Hepatocyte (in vitro differentiated cells): ENCODE results near the gene KRTAP27-1. TPM values are rescaled to one million over a fixed set of nuclear protein-coding genes. Genes with fewer than 3 reads are reported as not detected.

ENCODE experiments used
- DNase-seq: peaks from one replicate; pipeline ENCODE4 v3.0.0-alpha.2; 2016; ENCODE audit warnings: low spot score
- H2AFZ ChIP-seq: fragments of 200-600 bp; sonication (generic); 2 replicates; pipeline ENCODE4 v1.6.0; 2016; ENCODE audit warnings: antibody characterized with exemption, mild to moderate bottlenecking
- H3K27ac ChIP-seq: fragments of 200-600 bp; sonication (generic); 2 replicates; pipeline ENCODE4 v1.5.1; 2016; ENCODE audit warnings: mild to moderate bottlenecking
- H3K27me3 ChIP-seq: fragments of 200-600 bp; sonication (generic); 2 replicates; pipeline ENCODE4 v1.6.1; 2016
- H3K36me3 ChIP-seq: fragments of 200-600 bp; sonication (generic); replicated peaks from 2 replicates; pipeline ENCODE4 v1.5.1; 2016; ENCODE audit warnings: low read depth; ENCODE audit not compliant: insufficient read depth
- H3K4me1 ChIP-seq: fragments of 200-600 bp; sonication (generic); 2 replicates; pipeline ENCODE4 v1.5.1; 2016; ENCODE audit warnings: mild to moderate bottlenecking, moderate library complexity; ENCODE audit not compliant: insufficient read depth
- H3K4me2 ChIP-seq: fragments of 200-600 bp; sonication (generic); 2 replicates; pipeline ENCODE4 v1.6.0; 2016
- H3K4me3 ChIP-seq: fragments of 200-600 bp; sonication (generic); 2 replicates; pipeline ENCODE4 v1.5.1; 2016; ENCODE audit warnings: mild to moderate bottlenecking
- H3K79me2 ChIP-seq: fragments of 200-600 bp; sonication (generic); 2 replicates; pipeline ENCODE4 v1.6.0; 2017; ENCODE audit warnings: mild to moderate bottlenecking
- H3K9me2 ChIP-seq: fragments of 200-600 bp; sonication (generic); replicated peaks from 2 replicates; pipeline ENCODE4 v1.6.0; 2017; ENCODE audit warnings: mild to moderate bottlenecking; ENCODE audit not compliant: insufficient read depth
- H3K9me3 ChIP-seq: fragments of 200-600 bp; sonication (generic); 2 replicates; pipeline ENCODE4 v1.5.1; 2016; ENCODE audit warnings: low read depth, mild to moderate bottlenecking
- H4K20me1 ChIP-seq: fragments of 200-600 bp; sonication (generic); 2 replicates; pipeline ENCODE4 v1.6.0; 2016; ENCODE audit warnings: mild to moderate bottlenecking; ENCODE audit not compliant: insufficient read depth, poor library complexity, severe bottlenecking
- CTCF ChIP-seq: fragments of 200-600 bp; sonication (generic); IDR thresholded peaks from 2 replicates; pipeline ENCODE4 v1.5.1; 2016; ENCODE audit warnings: antibody characterized with exemption, mild to moderate bottlenecking; ENCODE audit not compliant: poor library complexity
- EZH2phosphoT487 ChIP-seq: fragments of 200-600 bp; sonication (generic); IDR thresholded peaks from one replicate; pipeline ENCODE4 v1.6.1; 2018; ENCODE audit warnings: antibody characterized with exemption, mild to moderate bottlenecking, low read depth, moderate library complexity; ENCODE audit not compliant: unreplicated experiment, severe bottlenecking
- WGBS: methylation state at CpG from one replicate; pipeline ENCODE4 v1.1.6; 2016; ENCODE audit warnings: low lambda C conversion rate; ENCODE audit errors: missing lambda C conversion rate; 5-methylcytosine and 5-hydroxymethylcytosine counted together
- microRNA-seq: library from miRNA; unstranded; fragments of <30 nt; microRNA quantifications from one replicate; pipeline ENCODE4, GENCODE V29; 2017
- polyA plus RNA-seq: library from polyadenylated mRNA; unstranded; fragments of >200 nt; fragmentation: Nextera tagmentation; extraction: Ambion mirVana; gene quantifications from 2 replicates; pipeline ENCODE4 v1.2.1, GENCODE V29; 2016
- small RNA-seq: library from RNA; depleted of rRNA; stranded (forward); fragments of <200 nt; gene quantifications from one replicate; pipeline ENCODE3, GENCODE V24; 2014
- total RNA-seq: library from RNA; depleted of rRNA; stranded (reverse); fragments of >200 nt; gene quantifications from 2 replicates; pipeline ENCODE4 v1.2.3, GENCODE V29; 2014

The KRTAP27-1 gene
- total and polyA plus RNA-seq, 2 experiments from 2014 or later = not detected

- no peaks in the 10 kb centered on the region for H3K9me3 ChIP-seq
These were observed 48.3 kb downstream of the KRTAP27-1 start, which contains the start of gene KRTAP25-1 for GRCh38 chr21:30289215-30289614. TSS of gene KRTAP25-1 (minus strand) at chr21:30289514. CDS start at chr21:30289490, 24 bp downstream.

More at GRCh38 chr21:30289215-30289614, 48.3 kb downstream of the KRTAP27-1 start, which contains the start of gene KRTAP25-1:
- Histone ChIP-seq H3K79me2 (no peaks in the 10 kb centered on the region), H3K4me1 (no peaks in the 10 kb centered on the region), H2AFZ (no peak within 1 kb of the TSS), H3K9me2 (no peaks in the 10 kb centered on the region), H3K4me2 (no peak within 1 kb of the TSS), H3K27ac (no peak within 1 kb of the TSS), H3K36me3 (no peaks in the 10 kb centered on the region), H4K20me1 (no peaks in the 10 kb centered on the region), H3K4me3 (no peak within 1 kb of the TSS), H3K27me3 (no peaks in the 10 kb centered on the region)
- 98% methylated on average over 2 of the region's 2 CpGs for WGBS
- DNase-seq = no peak
- no peak for TF ChIP-seq CTCF
- no peak for TF ChIP-seq EZH2phosphoT487

Small RNAs within 50 kb of the gene (microRNA-seq; reads per million reads assigned to microRNA genes)
- gene MIR4327 = not detected

Small RNAs within 50 kb of the gene (small RNA-seq; reads per million reads assigned to genes)
- gene KRTAP23-1 = not detected
- gene MIR4327 = not detected

Other genes starting within 250 kb of the KRTAP27-1 start
- gene CLDN17, start 170.9 kb downstream of the KRTAP27-1 start, total RNA-seq = not detected in 2 replicates
- gene CLDN17, start 170.9 kb downstream of the KRTAP27-1 start, polyA plus RNA-seq = not detected in 2 replicates
- 0.67 and 0.84 TPM in 2 replicates for gene CLDN8, start 121.6 kb downstream of the KRTAP27-1 start, total RNA-seq
- gene CLDN8, start 121.6 kb downstream of the KRTAP27-1 start, polyA plus RNA-seq = 0.44 and 0.64 TPM in 2 replicates
- not detected in 2 replicates for gene KRTAP24-1, start 54.7 kb downstream of the KRTAP27-1 start, total RNA-seq
- not detected in 2 replicates for gene KRTAP24-1, start 54.7 kb downstream of the KRTAP27-1 start, polyA plus RNA-seq
- not detected in 2 replicates for gene KRTAP25-1, start 48.2 kb downstream of the KRTAP27-1 start, total RNA-seq
- gene KRTAP25-1, start 48.2 kb downstream of the KRTAP27-1 start, polyA plus RNA-seq = not detected in 2 replicates
- gene KRTAP26-1, start 17.4 kb downstream of the KRTAP27-1 start, total RNA-seq = not detected in 2 replicates
- not detected in 2 replicates for gene KRTAP26-1, start 17.4 kb downstream of the KRTAP27-1 start, polyA plus RNA-seq
- gene KRTAP23-1, start 10.9 kb upstream of the KRTAP27-1 start, total RNA-seq = not detected in 2 replicates
- not detected in 2 replicates for gene KRTAP23-1, start 10.9 kb upstream of the KRTAP27-1 start, polyA plus RNA-seq
- gene KRTAP13-2, start 34.6 kb upstream of the KRTAP27-1 start, total RNA-seq = not detected in 2 replicates
- not detected in 2 replicates for gene KRTAP13-2, start 34.6 kb upstream of the KRTAP27-1 start, polyA plus RNA-seq
- not detected in 2 replicates for gene KRTAP13-1, start 58.3 kb upstream of the KRTAP27-1 start, total RNA-seq
- not detected in 2 replicates for gene KRTAP13-1, start 58.3 kb upstream of the KRTAP27-1 start, polyA plus RNA-seq
- not detected in 2 replicates for gene KRTAP13-3, start 88.2 kb upstream of the KRTAP27-1 start, total RNA-seq
- gene KRTAP13-3, start 88.2 kb upstream of the KRTAP27-1 start, polyA plus RNA-seq = not detected in 2 replicates
- not detected in 2 replicates for gene KRTAP13-4, start 92.5 kb upstream of the KRTAP27-1 start, total RNA-seq
- not detected in 2 replicates for gene KRTAP13-4, start 92.5 kb upstream of the KRTAP27-1 start, polyA plus RNA-seq
- gene KRTAP15-1, start 102.6 kb upstream of the KRTAP27-1 start, total RNA-seq = not detected in 2 replicates
- not detected in 2 replicates for gene KRTAP15-1, start 102.6 kb upstream of the KRTAP27-1 start, polyA plus RNA-seq
- gene KRTAP19-1, start 142.7 kb upstream of the KRTAP27-1 start, total RNA-seq = not detected in 2 replicates
- not detected in 2 replicates for gene KRTAP19-1, start 142.7 kb upstream of the KRTAP27-1 start, polyA plus RNA-seq
- gene KRTAP19-2, start 149.7 kb upstream of the KRTAP27-1 start, total RNA-seq = not detected in 2 replicates
- gene KRTAP19-2, start 149.7 kb upstream of the KRTAP27-1 start, polyA plus RNA-seq = not detected in 2 replicates
- not detected in 2 replicates for gene KRTAP19-3, start 154.3 kb upstream of the KRTAP27-1 start, total RNA-seq
- not detected in 2 replicates for gene KRTAP19-3, start 154.3 kb upstream of the KRTAP27-1 start, polyA plus RNA-seq
- gene KRTAP19-4, start 159.5 kb upstream of the KRTAP27-1 start, total RNA-seq = not detected in 2 replicates
- not detected in 2 replicates for gene KRTAP19-4, start 159.5 kb upstream of the KRTAP27-1 start, polyA plus RNA-seq
- gene KRTAP19-5, start 164.4 kb upstream of the KRTAP27-1 start, total RNA-seq = not detected in 2 replicates
- not detected in 2 replicates for gene KRTAP19-5, start 164.4 kb upstream of the KRTAP27-1 start, polyA plus RNA-seq
- gene KRTAP19-6, start 204.2 kb upstream of the KRTAP27-1 start, total RNA-seq = not detected in 2 replicates
- not detected in 2 replicates for gene KRTAP19-6, start 204.2 kb upstream of the KRTAP27-1 start, polyA plus RNA-seq
- not detected in 2 replicates for gene KRTAP19-7, start 223.6 kb upstream of the KRTAP27-1 start, total RNA-seq
- gene KRTAP19-7, start 223.6 kb upstream of the KRTAP27-1 start, polyA plus RNA-seq = not detected in 2 replicates